Smooth muscle cell (in vitro differentiated cells): ENCODE data around the gene RGS6. TPM values are rescaled to one million over a fixed set of nuclear protein-coding genes. Genes with fewer than 3 reads are reported as not detected.

Experiments
- DNase-seq: peaks from one replicate; lab custom pipeline; 2025; ENCODE audit not compliant: unreplicated experiment; lab: John Stamatoyannopoulos, UW
- H2AFZ ChIP-seq: fragments of 200-600 bp; sonication (generic); 2 replicates; pipeline ENCODE4 v1.6.0; 2016; ENCODE audit warnings: antibody characterized with exemption, low read depth, mild to moderate bottlenecking
- H3F3A ChIP-seq: fragments of 200-600 bp; sonication (generic); 2 replicates; pipeline ENCODE4 v1.6.0; 2017; ENCODE audit warnings: antibody characterized with exemption, low read depth
- H3K27ac ChIP-seq: fragments of 200-600 bp; sonication (generic); 2 replicates; pipeline ENCODE4 v1.5.1; 2016; ENCODE audit warnings: low read depth, mild to moderate bottlenecking
- H3K27me3 ChIP-seq: fragments of 200-600 bp; sonication (generic); 2 replicates; pipeline ENCODE4 v1.6.1; 2016; ENCODE audit warnings: low read depth, mild to moderate bottlenecking
- H3K36me3 ChIP-seq: fragments of 200-600 bp; sonication (generic); 2 replicates; pipeline ENCODE4 v1.5.1; 2016; ENCODE audit warnings: low read depth
- H3K4me1 ChIP-seq: fragments of 200-600 bp; sonication (generic); 2 replicates; pipeline ENCODE4 v1.5.1; 2016; ENCODE audit warnings: low read depth
- H3K4me2 ChIP-seq: fragments of 200-600 bp; sonication (generic); 2 replicates; pipeline ENCODE4 v1.6.0; 2016; ENCODE audit warnings: mild to moderate bottlenecking
- H3K4me3 ChIP-seq: fragments of 200-600 bp; sonication (generic); 2 replicates; pipeline ENCODE4 v1.5.1; 2016; ENCODE audit warnings: mild to moderate bottlenecking
- H3K79me2 ChIP-seq: fragments of 200-600 bp; sonication (generic); 2 replicates; pipeline ENCODE4 v1.6.0; 2016; ENCODE audit warnings: low read depth, mild to moderate bottlenecking
- H3K9ac ChIP-seq: fragments of 200-600 bp; sonication (generic); 2 replicates; pipeline ENCODE4 v1.6.0; 2016; ENCODE audit warnings: low read depth
- H3K9me3 ChIP-seq: fragments of 200-600 bp; sonication (generic); replicated peaks from 2 replicates; pipeline ENCODE4 v1.5.1; 2016; ENCODE audit warnings: low read depth
- H4K20me1 ChIP-seq: fragments of 200-600 bp; sonication (generic); 2 replicates; pipeline ENCODE4 v1.6.0; 2016; ENCODE audit warnings: low read depth
- CTCF ChIP-seq: fragments of 200-600 bp; sonication (generic); IDR thresholded peaks from 2 replicates; pipeline ENCODE4 v1.5.1; 2017; ENCODE audit warnings: borderline replicate concordance, mild to moderate bottlenecking, antibody characterized with exemption; ENCODE audit not compliant: insufficient read depth, poor library complexity, severe bottlenecking
- WGBS: methylation state at CpG from one replicate; pipeline ENCODE4 v1.1.7; 2016; ENCODE audit warnings: low lambda C conversion rate; 5-methylcytosine and 5-hydroxymethylcytosine counted together
- polyA plus RNA-seq: library from polyadenylated mRNA; unstranded; fragments of >200 nt; fragmentation: Nextera tagmentation; extraction: Ambion mirVana; gene quantifications from 2 replicates; pipeline ENCODE4 v1.2.1, GENCODE V29; 2016
- total RNA-seq: library from RNA; depleted of rRNA; stranded (reverse); fragments of >200 nt; gene quantifications from 2 replicates; pipeline ENCODE4 v1.2.3, GENCODE V29; 2014

Gene RGS6
- total and polyA plus RNA-seq, 2 experiments from 2014 or later = 0.40 TPM; not detected in 1

DNA sequence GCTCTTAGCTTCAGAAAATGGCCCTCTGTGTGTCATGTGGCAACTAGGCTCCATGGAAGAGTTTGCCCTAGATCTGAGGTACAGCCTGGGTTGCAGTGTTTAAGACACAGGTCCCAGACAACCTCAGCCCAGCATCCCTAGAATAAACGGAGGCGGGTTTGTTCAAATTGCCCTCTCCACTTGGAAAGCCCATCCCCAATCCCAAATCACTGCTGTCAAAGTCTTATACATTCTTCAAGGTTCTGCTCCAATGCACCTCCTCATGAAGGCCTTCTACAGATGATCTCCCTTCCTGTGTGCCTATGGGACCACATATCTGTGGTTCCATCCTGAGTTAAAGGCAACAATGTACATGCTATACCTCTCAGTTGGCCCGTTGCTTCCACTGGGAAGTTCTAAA lies 671.9 kb downstream of the RGS6 start:
- Histone ChIP-seq H3K79me2 (no peaks in the 10 kb centered on the region), H2AFZ (no peak overlapping the region), H3K9ac (no peak overlapping the region), H3K36me3 (no peaks in the 10 kb centered on the region), H3K9me3 (no peaks in the 10 kb centered on the region), H4K20me1 (no peaks in the 10 kb centered on the region), H3K4me2 (no peak overlapping the region), H3K27ac (no peak overlapping the region), H3F3A (no peaks in the 10 kb centered on the region), H3K4me3 (no peak overlapping the region), H3K4me1 (peaks cover 8% of the 10 kb centered on the region), H3K27me3 (no peaks in the 10 kb centered on the region)
- 95% methylated on average over 3 of the region's 3 CpGs for WGBS
- no peak for DNase-seq
- no peak for TF ChIP-seq CTCF

DNA sequence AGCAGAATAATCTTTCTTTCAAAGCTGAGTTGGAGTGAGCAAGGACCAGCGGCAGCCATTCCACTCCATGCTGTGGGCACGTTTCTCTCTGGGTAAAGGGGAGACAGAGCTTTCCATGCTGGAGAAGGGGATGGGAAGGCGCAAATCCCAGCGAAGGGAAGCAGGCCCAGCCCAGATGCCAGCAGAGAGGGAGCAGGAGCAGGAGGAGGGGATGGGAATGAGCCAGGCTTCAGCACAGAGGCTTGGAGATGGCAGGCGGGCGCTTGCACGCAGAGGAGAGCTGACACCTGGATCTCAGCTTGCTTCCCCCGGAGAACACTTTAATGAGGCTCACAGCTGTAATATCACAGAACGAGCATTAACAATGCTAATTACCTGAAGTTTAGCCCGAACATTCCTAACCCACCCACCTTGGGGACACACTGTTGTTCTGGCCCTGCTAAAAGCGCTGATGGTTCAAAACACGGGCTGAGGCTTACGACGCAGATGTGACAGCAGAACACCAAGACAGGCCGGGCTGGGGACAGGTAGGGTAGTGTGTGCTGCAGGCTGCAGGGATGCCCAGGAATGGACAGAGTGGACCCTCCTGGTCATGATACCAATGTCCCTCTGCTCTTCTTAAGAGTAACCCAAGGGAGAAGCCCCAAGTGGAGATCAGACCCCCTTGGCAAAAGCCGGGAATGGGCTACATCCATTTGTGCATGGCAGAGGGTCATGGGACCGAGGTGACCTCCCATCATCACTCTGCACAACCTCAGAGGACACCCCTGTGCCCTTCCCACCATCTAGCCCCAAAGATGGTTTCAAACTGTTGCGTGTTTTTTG lies 673.1 kb downstream of the RGS6 start:
- WGBS = 97% methylated on average over 18 of the region's 18 CpGs
- DNase-seq = no peak

GRCh38 chr14:72605921-72606220 lies 673.6 kb downstream of the RGS6 start:
- Histone ChIP-seq H4K20me1 (no peaks in the 10 kb centered on the region), H3K4me1 (peaks cover 4% of the 10 kb centered on the region), H3K4me2 (no peak overlapping the region), H3K9me3 (no peaks in the 10 kb centered on the region), H3K36me3 (no peaks in the 10 kb centered on the region), H3K27me3 (no peaks in the 10 kb centered on the region), H3K27ac (no peak overlapping the region), H3F3A (no peaks in the 10 kb centered on the region), H2AFZ (no peak overlapping the region), H3K4me3 (no peak overlapping the region), H3K79me2 (no peaks in the 10 kb centered on the region), H3K9ac (no peak overlapping the region)
- TF ChIP-seq CTCF = no peak
- no peak for DNase-seq
- WGBS = 98% methylated on average over 3 of the region's 3 CpGs

More for the DNA sequence above, 673.1 kb downstream of the RGS6 start:
- Histone ChIP-seq H3F3A (no peaks in the 10 kb centered on the region), H3K9ac (no peak overlapping the region), H3K4me3 (no peak overlapping the region), H3K36me3 (no peaks in the 10 kb centered on the region), H3K9me3 (no peaks in the 10 kb centered on the region), H3K4me1 (peaks cover 4% of the 10 kb centered on the region), H3K27ac (no peak overlapping the region), H4K20me1 (no peaks in the 10 kb centered on the region), H3K27me3 (no peaks in the 10 kb centered on the region), H3K4me2 (no peak overlapping the region), H2AFZ (no peak overlapping the region), H3K79me2 (no peaks in the 10 kb centered on the region)
- no peak for TF ChIP-seq CTCF

- Histone ChIP-seq H3K27me3 (no peaks in the 10 kb centered on the region), H3K36me3 (no peaks in the 10 kb centered on the region), H3K9ac (no peak overlapping the region), H3K4me1 (peaks cover 4% of the 10 kb centered on the region), H3F3A (no peaks in the 10 kb centered on the region), H4K20me1 (no peaks in the 10 kb centered on the region), H3K4me3 (no peak overlapping the region), H3K9me3 (no peaks in the 10 kb centered on the region), H3K4me2 (peak overlapping the region; percentile 73), H3K79me2 (no peaks in the 10 kb centered on the region), H2AFZ (no peak overlapping the region), H3K27ac (peak overlapping the region; percentile 94)
- no peak for TF ChIP-seq CTCF
- DNase-seq = no peak
- 94% methylated on average over 1 of the region's 1 CpG for WGBS
These were observed 674.6 kb downstream of the RGS6 start for GRCh38 chr14:72606879-72607278.
